SK-N-SH treated with all-trans-retinoic acid at 6 μM for 48 hours (cell line): Measurements from ENCODE around the gene PDGFC.

Experiments
- GLIS3 ChIP-seq: fragments of 250-450 bp; sonication (Bioruptor Pico); IDR thresholded peaks from 2 replicates; pipeline ENCODE4 v1.5.0; 2020; ENCODE audit warnings: mild to moderate bottlenecking, moderate library complexity
- ISL1 ChIP-seq: fragments of 250-450 bp; sonication (Bioruptor Pico); IDR thresholded peaks from 2 replicates; pipeline ENCODE4 v2.1.2; 2022; ENCODE audit warnings: mild to moderate bottlenecking, moderate library complexity
- PPARA ChIP-seq: fragments of 250-450 bp; sonication (Bioruptor Pico); IDR thresholded peaks from 2 replicates; pipeline ENCODE4 v1.5.0; 2020; ENCODE audit warnings: mild to moderate bottlenecking, borderline replicate concordance
- TOX ChIP-seq: fragments of 250-450 bp; sonication (Bioruptor Pico); IDR thresholded peaks from 2 replicates; pipeline ENCODE4 v1.8.0; 2021; ENCODE audit warnings: mild to moderate bottlenecking, moderate library complexity, borderline replicate concordance
- ZNF8 ChIP-seq: fragments of 450-650 bp; formaldehyde crosslinking; IDR thresholded peaks from 2 replicates; pipeline ENCODE4 v1.5.0; 2020; ENCODE audit warnings: mild to moderate bottlenecking, moderate library complexity
- TF ChIP-seq, protein P1 (sequence below): fragments of 250-450 bp; sonication (Bioruptor Pico); IDR thresholded peaks from 2 replicates; pipeline ENCODE4 v1.5.1; 2021; ENCODE audit warnings: mild to moderate bottlenecking, moderate library complexity

DNA sequence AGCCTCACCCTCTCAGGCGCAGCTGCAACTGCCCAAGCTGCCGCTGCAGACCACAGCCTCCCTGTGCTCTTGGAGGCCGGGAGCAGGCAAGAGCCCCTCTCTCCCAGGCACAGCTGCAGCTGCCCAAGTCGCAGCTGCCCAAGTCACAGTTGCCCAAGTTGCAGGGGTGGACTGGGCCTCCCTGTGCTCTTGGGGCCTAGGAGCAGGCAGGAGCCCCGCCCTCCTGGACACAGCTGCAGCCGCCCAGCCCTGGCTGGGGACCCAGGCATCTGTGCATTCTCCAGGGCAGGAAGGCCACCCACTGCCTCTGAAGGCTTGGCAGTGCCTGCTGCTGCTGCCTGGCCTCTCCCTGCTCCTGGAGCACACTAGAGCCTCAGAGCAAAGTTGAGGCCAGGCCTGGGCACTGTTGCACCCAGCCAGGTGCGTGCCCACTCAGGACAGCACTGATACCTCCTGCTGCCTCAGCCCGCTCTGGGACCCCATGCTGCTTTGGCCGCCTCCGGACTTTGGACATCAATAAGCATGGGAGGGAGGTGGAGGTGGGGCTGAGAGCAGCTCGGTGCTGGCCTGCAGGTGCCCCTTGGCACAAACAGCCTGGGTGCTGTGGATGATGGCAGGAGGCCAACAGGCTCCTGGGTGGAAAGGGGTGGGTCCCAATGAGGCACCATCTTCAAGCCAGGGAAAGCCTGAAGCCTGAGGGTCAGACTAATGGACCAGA is 247.5 kb downstream of the PDGFC start:
- no peak for TF ChIP-seq GLIS3 (CRISPR knock-in tag)
- TF ChIP-seq, protein P1, sequence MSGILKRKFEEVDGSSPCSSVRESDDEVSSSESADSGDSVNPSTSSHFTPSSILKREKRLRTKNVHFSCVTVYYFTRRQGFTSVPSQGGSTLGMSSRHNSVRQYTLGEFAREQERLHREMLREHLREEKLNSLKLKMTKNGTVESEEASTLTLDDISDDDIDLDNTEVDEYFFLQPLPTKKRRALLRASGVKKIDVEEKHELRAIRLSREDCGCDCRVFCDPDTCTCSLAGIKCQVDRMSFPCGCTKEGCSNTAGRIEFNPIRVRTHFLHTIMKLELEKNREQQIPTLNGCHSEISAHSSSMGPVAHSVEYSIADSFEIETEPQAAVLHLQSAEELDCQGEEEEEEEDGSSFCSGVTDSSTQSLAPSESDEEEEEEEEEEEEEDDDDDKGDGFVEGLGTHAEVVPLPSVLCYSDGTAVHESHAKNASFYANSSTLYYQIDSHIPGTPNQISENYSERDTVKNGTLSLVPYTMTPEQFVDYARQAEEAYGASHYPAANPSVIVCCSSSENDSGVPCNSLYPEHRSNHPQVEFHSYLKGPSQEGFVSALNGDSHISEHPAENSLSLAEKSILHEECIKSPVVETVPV (CRISPR knock-in tag): no peak
- TF ChIP-seq ZNF8 (CRISPR knock-in tag): no peak
- no peak for TF ChIP-seq TOX (CRISPR knock-in tag)
- TF ChIP-seq PPARA: no peak
- no peak for TF ChIP-seq ISL1
